GM20431 (cell line): ENCODE measurements around the gene SHBG.

Experiments
- in situ Hi-C: fragments of 300-500 bp; cut with MseI, MboI; formaldehyde crosslinking; loops from one replicate; pipeline ENCODE4 v1.15.0; 2020; ENCODE audit warnings: low sequenced_read_pairs; ENCODE audit not compliant: unreplicated experiment

The SHBG gene

GRCh38 chr17:7677388-7678067, 47.6 kb downstream of the SHBG start:
- in situ Hi-C loops, result no loop called here
